HG02884 (cell line): ENCODE results near the gene RNASET2.

Experiments used
- ATAC-seq: cut with Tn5 transposase; IDR thresholded peaks from one replicate; pipeline ENCODE4 v1.9.1; 2021; ENCODE audit warnings: mild to moderate bottlenecking, moderate library complexity; ENCODE audit not compliant: unreplicated experiment

RNASET2 gene, protein sequence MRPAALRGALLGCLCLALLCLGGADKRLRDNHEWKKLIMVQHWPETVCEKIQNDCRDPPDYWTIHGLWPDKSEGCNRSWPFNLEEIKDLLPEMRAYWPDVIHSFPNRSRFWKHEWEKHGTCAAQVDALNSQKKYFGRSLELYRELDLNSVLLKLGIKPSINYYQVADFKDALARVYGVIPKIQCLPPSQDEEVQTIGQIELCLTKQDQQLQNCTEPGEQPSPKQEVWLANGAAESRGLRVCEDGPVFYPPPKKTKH

DNA sequence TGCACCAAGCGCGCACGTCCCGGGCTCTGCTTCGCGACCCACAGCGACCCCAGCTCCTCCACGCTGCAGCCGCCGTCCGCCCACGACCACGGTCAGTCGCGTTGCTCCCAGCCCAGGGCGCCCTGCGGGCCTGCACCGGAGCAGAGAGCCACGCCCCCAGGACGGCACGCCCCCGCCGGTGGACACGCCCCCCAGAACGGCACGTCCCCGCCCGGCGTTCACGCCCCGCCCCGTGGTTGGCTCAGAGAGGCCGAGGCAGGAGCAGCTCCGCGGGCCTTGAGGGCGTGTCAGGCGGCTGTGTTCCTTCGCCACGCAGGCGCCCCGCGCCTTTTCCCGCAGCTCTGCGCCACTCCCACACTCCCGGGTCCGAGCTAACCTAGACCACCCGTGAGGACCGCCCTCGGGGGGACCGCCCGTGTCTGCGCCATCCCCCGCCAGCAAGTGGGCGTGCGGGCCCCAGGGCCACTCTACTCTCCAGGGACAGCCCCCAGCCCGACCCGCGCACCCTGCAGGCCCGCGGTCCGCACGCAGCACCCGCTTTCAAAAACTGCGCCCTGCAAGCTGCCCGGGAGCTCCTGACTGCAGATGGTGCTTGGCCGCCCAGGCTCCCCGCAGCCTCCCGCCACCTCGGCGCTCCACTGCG is at the start of gene RNASET2:
RNASET2 (minus strand) TSS at position 107 of the 643 bp plus-strand sequence. CDS start 368 bp downstream, outside the sequence.
- peak; percentile 62 for ATAC-seq

DNA sequence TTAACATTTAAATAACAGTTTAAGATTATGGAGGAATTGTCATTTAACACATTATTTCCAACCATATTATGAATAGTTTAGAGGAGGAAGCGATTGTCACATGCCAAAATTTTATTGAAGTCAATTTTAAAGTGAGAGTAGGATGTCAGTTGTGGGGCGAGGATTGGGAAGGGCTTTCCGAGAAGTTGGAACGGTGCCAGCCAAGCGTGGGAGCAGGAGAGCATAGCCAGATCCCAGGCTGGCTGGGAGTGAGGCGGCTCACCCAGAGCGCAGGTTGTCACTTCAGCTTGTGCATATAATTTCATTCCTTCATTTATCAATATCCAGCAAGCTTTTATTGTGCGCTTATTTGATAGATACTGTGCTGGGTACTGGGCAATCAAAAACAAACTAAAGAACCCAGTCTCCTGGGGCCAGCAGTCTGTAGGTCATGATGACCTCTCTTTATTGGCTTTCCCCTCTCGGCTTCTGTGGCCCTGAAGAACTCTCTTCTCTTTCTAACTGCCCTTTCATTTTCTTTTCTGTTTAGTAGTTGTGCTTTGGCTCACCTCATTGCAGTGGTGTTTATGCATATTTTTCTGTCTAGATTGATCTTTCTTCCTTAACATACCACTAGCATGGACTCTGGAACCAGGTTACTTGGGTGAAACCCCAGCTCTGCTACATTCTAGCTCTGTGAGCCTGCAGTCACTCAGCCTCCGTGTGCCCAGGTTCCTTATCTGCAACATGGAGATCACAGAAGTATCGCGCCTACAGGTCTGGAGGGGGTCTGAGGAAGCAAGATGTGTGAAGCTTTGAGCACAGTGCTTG is 49.2 kb upstream of the RNASET2 start:
- ATAC-seq = no peak

DNA sequence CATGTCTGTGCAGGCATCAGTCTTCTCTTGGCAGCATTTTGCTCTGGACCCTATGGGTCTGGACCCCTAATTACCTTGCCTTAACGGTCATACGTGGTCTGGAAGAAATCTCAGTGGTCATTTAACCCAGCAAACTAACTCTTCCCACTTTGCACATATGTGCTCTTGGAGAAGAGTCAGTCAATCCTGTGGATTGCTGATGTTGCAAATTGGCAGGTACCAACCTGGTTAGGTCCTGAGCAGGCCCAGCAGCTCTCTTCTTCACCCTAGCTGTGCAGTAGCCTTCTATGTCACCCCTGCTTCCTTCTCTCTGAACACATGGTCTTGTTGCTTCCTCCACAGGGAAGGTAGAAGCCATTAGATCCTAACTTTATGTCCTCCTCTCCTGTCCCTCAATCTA is 44.4 kb upstream of the RNASET2 start:
- ATAC-seq = no peak

DNA sequence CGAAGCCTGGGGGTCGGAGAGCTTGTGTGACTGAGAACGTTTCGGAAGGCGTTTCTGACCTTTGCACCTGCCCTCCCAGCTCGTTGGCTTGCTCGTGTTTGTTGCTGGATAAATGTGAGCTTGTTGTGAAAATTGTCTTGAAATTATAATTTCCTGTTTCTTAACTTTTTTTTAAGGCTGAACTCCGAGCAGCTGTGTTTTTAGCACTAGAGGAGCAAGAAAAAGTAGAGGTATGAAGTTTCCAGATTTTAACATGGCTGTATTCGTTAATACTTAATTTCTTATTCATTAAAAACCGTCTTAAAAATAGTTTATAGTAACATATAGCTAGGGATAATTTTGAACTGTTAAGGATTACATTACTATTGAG is 43.5 kb upstream of the RNASET2 start:
- no peak for ATAC-seq

DNA sequence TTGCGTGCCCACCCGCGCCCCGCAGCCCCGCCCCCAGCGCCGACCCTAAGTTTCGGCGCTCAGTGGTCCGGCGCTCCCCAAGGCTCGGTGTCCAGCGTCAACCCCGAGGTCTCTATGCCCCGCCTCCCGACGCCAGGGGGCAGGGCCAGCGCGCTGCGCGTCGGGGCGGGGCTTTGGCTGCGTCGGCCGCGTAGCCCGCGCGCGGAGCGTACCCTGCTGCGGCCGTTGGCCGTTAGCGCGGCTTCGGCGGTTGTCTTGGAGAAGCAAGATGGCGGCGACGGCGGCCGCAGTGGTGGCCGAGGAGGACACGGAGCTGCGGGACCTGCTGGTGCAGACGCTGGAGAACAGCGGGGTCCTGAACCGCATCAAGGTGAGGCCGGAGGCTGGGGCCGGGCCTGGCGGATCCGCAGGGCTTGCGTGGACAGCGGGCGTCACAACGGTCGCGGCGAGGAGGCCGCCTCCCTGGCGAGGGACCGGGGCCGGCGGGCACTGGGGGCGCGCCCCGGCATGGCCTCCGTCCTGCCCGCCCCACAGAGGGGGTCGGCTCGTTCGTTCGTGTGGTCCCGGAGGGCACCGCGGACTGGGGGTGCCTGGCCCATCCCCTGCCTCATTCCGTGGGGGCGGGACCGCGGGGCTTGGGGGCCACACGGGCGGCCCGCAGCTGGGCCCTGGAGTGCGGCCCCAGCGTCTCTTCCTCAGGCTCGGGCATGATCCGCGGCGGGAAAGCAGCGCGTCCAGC is 43.0 kb upstream of the RNASET2 start, which contains the start of gene CEP43:
CEP43 (plus strand) TSS at position 253 of the 739 bp plus-strand sequence; CDS start at position 269, 16 bp downstream.
- peak; percentile 80 for ATAC-seq

DNA sequence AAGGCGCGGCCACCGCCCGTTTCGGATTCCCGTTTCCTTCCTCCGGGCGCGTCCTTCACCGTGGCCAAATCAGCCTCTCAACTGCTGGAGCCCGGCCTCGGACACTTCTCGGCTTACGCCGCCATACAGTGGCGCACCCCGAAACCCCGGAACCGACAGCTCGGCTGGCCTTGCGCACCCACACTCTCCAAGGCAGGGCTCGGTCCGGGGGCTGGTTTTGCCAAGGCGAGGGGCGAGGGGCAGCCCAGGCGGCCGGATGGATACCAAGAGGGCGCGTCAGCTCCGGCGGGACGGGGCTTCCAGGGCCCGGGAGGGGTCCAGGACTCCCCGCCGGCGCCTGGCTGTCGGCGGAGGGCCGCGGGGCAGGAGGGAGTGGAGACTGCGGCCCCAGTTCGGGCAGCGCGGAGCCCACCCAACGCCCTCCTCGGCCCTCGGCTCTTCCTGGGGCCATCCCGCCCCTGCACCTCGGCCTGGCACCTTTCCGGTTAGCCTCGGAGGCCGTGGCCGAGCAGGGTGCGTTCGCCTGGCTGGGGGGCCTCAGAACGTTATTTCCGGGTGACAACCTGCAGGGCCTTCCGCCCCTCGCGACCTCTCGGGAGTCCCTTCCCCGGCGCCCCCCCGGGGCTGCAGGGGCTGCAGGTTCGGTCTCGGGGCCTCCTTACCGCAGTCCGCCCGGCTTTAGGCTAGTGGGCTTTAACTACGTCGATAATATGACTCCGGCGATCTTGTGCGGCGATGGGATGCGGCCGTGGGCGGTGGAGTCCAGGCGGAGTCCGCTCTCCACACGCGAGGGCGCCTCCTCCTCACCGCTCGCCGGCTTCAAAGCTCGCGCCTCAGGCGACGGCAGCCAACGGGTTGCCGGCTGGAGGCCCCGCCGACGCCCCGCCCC is 42.1 kb upstream of the RNASET2 start:
- peak; percentile 7 for ATAC-seq

DNA sequence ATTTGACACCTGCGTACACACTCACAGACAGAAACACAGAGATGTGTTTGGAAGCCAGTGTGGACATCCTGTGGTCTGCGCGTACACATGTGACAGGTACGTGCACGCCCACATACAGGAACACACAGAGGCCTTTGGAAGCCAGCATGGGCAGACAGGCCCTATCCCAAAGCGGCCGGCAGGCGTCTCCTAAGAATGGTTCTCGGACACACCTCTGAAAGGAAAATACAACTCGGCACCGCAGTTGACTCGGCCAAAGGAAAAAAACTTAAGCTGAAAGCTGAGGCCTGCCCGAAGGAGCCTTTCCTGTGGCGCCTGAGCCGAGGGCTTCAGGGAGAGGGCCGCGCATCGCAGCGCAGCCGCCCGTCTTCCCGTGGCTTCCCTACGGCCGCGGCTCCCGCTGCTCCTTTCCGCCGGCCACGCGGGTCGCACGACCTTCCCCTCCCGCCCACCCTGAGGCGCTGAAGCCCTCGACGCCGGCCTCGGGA is 41.5 kb upstream of the RNASET2 start:
- ATAC-seq = peak; percentile 35

DNA sequence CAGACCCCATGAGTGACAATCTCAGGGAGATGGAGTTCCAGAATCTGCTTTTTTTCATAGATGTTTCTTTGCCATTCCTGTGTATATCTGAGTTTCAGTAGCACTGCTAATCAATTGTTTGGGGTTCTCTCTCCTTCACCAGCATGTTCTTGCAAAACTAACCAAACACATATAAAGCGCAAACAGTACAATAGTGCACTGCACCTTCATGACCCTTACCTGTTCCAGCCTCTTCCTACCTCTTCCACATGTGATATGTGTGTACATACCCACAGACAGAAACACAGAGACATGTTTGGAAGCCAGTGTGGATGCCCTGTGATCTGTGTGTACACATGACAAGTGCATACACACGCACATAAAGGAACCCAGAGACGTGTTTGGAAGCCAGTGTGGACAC is 41.0 kb upstream of the RNASET2 start:
- ATAC-seq = no peak

DNA sequence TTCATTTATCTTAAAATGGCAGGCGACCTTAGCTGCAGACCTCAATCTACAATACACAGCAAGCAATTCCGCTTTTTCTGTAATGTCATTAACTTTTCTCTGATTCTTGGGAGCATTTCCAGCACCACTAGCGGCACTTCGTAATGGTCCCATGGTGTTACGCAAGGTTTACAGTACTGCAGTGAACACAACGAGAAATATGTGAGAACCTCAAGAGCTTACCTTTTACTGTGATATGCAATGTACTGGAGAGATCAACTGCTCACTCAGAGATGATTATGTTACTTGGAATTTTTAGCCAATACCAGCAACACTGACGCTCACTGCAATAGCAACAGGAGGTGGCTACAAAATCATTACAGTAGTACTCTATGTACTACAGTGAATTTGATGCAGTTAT is 40.1 kb upstream of the RNASET2 start:
- ATAC-seq = no peak

DNA sequence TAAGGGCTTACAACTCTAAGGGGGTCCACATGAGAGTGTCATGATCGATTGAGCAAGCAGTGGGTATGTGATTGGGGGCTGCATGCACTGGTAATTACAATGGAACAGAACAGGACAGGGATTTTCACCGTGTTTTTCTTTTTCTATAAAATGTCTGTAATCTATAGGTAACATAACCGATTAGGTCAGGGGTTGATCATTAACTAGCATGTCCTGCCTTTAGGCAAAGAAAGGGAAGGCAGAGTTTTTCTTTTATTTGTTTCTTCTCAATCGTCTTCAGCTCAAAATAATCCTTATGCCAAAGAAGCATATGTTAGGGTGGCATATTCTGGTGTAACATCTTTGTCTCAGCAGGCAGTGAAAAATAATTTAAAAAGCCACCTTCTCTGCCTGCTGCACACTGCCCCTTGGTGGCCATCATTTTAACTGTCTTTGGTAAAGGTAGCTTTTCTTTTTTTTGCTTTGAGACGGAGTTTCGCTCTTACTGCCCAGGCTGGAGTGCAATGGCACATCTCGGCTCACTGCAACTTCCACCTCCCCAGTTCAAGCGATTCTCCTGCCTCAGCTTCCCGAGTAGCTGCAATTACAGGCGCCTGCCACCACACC is 33.2 kb upstream of the RNASET2 start:
- peak; percentile 68 for ATAC-seq

DNA sequence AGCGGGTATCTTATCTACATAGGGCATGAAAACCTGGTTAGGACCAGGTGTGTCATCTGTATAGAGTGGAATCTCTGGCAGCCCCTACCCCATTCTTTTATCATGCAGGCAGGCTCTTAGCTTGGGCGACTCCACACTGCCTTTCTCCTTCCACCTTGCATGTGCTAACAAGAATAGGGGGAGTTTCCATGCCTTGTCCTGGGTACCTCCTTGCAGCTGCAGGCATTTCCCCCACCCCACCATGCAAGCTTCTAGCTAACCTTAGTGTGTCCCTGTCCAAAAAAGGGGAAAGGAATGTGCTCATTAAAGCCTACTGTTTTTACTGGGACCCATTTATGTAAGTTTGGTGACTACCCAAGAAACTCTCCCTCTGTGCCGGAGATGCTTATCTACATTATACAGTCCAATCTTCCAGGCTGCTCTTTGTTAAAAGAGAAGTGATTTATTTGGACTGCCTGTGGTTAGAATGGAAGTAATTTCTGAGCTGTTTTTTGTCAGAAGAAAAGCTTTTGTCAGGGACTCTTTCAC is 32.4 kb upstream of the RNASET2 start:
- no peak for ATAC-seq

DNA sequence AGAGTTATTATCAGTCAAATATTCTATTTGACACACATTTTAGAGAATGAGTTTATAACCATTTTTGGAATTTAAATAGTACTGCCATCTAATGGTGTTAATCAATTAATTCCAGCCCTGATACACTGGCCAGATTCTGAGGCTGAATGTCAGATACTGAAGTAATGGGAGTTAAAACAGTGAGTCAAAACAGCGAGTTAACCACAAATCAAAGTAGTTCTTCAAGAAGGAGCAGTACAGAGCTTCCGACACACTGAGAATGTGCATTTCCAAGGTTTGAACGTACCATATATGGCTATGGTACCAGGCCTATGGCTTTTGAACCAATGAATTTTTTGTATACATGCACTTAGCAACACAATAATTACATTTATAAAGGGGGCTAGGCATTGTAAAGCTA is 31.6 kb upstream of the RNASET2 start:
- no peak for ATAC-seq

DNA sequence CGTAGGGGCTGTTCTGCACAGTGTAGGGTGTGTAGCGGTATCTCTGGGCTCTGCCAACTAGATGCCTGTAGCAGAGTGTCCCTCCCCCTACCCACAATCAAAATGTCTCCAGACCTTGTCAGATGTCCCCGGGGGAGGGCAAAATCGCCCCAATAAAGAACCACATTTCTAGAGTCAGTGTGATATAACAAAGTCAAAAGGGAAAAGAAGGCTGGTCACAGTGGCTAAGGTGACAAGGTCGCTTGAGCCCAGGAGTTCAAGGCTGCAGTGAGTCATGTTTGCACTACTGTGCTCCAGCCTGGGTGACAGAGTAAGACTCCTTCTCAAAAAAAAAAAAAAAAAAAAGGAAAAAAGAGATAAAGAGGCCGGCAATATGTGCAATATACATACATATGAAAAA is 31.1 kb upstream of the RNASET2 start:
- ATAC-seq = no peak

DNA sequence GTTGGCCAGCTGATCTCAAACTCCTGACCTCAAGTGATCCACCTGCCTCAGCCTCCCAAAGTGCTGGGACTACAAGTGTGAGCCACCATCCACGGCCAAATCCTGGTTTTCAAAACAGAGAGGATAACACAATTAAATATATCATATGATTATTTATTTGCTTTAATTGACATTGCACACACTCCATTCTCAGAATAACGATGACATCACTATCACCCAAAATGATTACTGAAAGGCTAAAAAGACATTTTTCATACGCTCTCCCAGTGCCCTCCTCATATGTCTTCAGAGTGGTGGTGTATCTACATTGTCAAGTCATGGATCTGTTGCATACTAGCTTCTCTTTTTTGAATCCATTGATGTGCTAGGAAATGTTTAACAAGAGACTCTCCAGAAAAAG is 24.4 kb upstream of the RNASET2 start:
- ATAC-seq = no peak

DNA sequence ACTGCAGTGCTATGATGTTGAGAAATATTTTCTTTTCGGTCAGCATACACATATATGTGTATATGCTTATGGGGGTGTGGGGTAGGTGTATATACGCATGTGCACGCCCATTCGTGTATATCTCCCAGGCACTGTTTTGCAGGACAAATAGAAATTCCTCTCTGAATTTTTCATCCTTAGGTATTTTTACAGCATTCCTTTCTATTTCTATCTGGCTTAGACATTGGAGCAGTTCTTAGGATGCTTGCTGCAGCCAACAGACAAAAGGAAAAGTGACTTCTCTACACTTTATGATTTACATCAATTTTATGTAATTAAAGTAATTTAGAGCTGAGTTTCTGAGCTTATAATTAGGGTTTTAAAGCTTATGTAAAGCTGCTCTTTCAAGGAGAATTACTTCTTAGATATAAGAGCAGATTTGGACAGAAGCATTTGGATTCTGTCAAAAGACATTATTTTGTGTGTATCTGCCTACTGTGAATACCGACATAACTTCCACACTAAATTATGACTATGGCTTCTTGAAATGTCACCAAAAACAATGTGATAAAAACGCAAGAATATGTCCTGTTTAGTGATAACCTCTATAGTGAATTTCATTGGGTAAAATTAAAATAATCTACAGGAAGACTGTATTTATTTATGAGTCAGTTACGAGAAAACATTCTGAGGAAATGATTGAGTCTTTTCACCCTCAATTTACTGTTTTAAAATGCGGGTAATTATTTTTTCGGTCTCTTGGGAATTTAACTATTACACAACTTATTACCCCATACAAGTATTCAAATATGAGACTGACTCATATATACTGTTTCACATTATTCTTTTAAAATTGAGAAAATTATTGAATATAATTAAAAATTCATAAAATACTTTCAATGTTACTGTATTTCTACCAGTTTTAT is 21.5 kb upstream of the RNASET2 start:
- ATAC-seq = no peak

DNA sequence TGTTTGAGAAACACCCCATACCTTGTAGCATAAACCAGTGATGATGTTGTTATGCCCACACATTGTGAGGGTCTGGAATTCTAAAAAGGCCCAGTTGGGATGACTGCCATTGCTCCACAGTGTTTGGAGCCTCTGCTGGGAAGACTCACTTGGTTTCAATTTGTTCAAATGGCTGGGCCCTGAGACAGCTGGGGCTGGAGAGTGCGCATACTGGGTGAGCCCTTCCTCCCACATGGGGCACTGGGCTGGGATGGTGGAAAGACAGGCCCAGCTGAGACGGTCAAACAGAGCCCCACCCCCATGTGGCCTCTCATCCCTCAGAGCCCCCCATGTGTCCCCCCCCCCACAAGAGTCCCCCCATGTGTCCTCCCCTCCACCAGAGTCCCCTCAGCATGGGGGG is 20.3 kb upstream of the RNASET2 start:
- no peak for ATAC-seq

DNA sequence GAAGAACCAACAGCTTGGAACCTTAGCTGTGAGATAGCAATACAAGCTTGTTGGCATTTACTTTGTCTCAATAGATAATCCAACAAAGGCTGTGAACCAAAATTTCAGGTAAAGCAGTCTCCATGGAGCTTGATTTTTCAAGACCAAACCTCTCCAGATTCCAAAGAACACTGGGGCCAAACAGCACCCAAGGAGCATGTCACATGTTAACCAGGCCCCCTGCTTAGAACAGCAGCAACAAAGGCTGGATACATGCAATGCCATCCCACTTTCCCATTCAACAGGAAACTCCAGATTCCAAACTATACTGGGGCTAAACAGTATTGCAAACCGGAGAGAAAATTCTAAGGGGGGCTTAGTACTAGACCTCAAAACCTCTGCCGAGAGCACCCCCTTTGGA is 15.8 kb upstream of the RNASET2 start:
- no peak for ATAC-seq

DNA sequence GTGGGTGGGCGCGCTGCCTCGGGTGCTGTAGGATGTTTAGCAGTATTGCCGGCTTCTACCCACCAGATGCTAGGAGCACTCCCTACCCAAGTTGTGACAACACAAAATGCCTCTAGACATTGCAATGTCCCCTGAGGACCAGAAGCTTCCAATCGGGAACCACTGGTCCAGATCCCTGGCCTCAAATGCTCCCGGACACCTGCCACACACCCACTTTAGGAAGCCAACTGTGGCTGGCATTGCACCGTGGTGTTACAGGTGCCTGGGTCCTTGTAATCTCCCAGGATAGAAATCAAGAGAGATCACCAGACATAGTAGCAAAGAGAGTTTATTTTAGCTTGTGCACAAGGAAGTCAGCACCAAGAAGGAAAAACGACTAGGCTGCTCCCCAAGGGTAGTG is 14.9 kb upstream of the RNASET2 start:
- no peak for ATAC-seq
